SJSA1 (cell line): ENCODE data around the gene C17orf67. TPM values are rescaled to one million over a fixed set of nuclear protein-coding genes. Genes with fewer than 3 reads are reported as not detected.
A peak's percentile ranks its signal among the peaks of the same experiment; 100 is the strongest.
"Not testable (repeated sequence)": the region's sequence is repeated elsewhere in the genome, so short reads cannot be mapped to it uniquely, and the experiment has no call there.

ENCODE experiments used
- DNase-seq, 2 experiments: peaks; one replicate each; pipeline ENCODE4 v3.0.0-alpha.2; 2015 to 2020; ENCODE audit warnings: low spot score in 2 of 2, low read depth in 1 of 2
- H3K27ac ChIP-seq: fragments of 250-450 bp; sonication (Bioruptor Pico); 2 replicates; pipeline ENCODE4 v1.5.1; 2020; ENCODE audit warnings: mild to moderate bottlenecking, moderate library complexity
- H3K27me3 ChIP-seq: fragments of 250-450 bp; sonication (Bioruptor Pico); replicated peaks from 2 replicates; pipeline ENCODE4 v1.5.1; 2020; ENCODE audit warnings: mild to moderate bottlenecking, moderate library complexity
- H3K36me3 ChIP-seq: fragments of 250-450 bp; sonication (Bioruptor Pico); 2 replicates; pipeline ENCODE4 v1.5.1; 2020; ENCODE audit warnings: mild to moderate bottlenecking
- H3K4me1 ChIP-seq: fragments of 250-450 bp; sonication (Bioruptor Pico); replicated peaks from 2 replicates; pipeline ENCODE4 v1.6.1; 2021; ENCODE audit warnings: mild to moderate bottlenecking
- H3K4me3 ChIP-seq: fragments of 250-450 bp; sonication (Bioruptor Pico); 2 replicates; pipeline ENCODE4 v1.5.1; 2020; ENCODE audit warnings: mild to moderate bottlenecking
- H3K9me3 ChIP-seq: fragments of 250-450 bp; sonication (Bioruptor Pico); replicated peaks from 2 replicates; pipeline ENCODE4 v1.5.1; 2020; ENCODE audit warnings: mild to moderate bottlenecking
- total RNA-seq: library from RNA; depleted of rRNA; stranded (reverse); fragments of >200 nt; shearing (Covaris generic); gene quantifications from 2 replicates; pipeline ENCODE4 v1.2.3, GENCODE V29; 2014

Gene C17orf67
- total RNA-seq, 1 experiment from 2014 or later: 1.6 TPM

DNA sequence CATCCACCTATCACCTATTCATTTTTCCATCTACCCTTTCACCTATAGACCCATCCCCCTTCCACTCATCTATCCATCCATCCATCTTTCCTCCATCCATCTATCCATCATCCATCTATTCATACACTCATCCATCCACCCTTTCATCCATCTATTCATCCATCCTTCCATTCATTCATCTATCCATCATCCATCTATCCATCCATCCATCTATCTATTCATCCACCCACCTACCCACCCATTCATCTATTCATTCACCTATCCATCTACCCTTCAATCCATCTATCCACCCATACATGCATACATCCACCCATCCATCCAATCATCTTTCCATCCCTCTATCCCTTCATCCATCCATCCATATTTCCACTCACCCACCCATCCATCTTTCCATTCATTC lies 63.3 kb downstream of the C17orf67 start:
- DNase-seq: no peak
- Histone ChIP-seq H3K4me1 (no peaks in the 10 kb centered on the region), H3K27ac (no peak overlapping the region), H3K27me3 (no peaks in the 10 kb centered on the region), H3K4me3 (no peak overlapping the region), H3K9me3 (no peaks in the 10 kb centered on the region), H3K36me3 (no peaks in the 10 kb centered on the region; the same call in 1 of the 2 replicates)

DNA sequence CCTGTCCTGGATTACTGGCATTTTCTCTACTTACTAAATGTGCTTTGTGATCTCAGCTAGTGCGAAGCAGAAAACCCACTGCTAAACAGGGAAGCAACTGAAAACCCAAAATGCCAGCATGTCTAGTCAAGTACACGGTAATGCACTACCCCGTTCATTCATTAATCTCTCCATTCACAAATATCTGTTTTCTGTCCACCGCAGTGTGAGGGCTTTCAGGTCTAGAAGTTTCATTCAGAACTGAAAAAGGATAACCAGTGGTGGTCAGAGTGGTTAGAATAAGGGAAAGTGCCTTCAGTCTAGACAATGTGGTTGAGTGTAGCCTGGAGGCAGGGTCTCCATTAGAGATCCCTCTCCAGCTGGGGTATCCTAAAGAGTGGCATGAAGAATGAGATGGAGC lies 68.3 kb downstream of the C17orf67 start:
- Histone ChIP-seq H3K9me3 (no peaks in the 10 kb centered on the region), H3K4me3 (no peak overlapping the region), H3K27ac (no peak overlapping the region), H3K4me1 (peaks cover 22% of the 10 kb centered on the region), H3K27me3 (no peaks in the 10 kb centered on the region), H3K36me3 (no peaks in the 10 kb centered on the region; the same call in 1 of the 2 replicates)
- no peak for DNase-seq

DNA sequence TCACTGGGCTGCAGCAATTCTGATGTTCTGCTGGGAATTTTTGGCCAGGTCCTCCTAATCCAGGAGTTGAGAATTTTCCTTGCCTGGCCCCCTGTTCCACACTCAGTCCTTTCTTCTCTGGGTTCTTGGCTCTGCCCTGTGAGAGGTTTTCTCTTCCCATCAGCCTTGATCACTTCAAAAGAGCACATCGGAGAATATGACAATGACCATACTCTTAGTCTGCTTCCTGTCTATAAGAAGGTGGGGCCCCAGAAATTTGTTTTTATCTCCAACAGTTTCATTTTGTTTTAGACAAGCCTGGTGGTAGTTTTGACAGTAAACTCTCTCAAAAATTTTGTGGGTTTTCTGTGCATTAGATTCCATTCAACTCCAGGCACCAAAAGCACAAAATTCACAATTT lies 70.7 kb downstream of the C17orf67 start:
- Histone ChIP-seq H3K36me3 (no peaks in the 10 kb centered on the region), H3K4me1 (peaks cover 22% of the 10 kb centered on the region), H3K27me3 (no peaks in the 10 kb centered on the region), H3K27ac (no peak overlapping the region), H3K9me3 (no peaks in the 10 kb centered on the region), H3K4me3 (no peak overlapping the region)
- DNase-seq: no peak

- no peak overlapping the region for H3K27ac ChIP-seq
- peaks cover 23% of the 10 kb centered on the region for H3K4me1 ChIP-seq
- H3K27me3 ChIP-seq: no peaks in the 10 kb centered on the region
- H3K4me3 ChIP-seq: no peak overlapping the region
- H3K9me3 ChIP-seq: no peaks in the 10 kb centered on the region
- no peaks in the 10 kb centered on the region for H3K36me3 ChIP-seq
- no peak for DNase-seq
These were observed 71.6 kb downstream of the C17orf67 start for GRCh38 chr17:56762144-56762543.

- H3K27ac ChIP-seq: no peak overlapping the region
- no peak for DNase-seq
- no peak overlapping the region for H3K4me3 ChIP-seq
- no peaks in the 10 kb centered on the region for H3K9me3 ChIP-seq
- peaks cover 31% of the 10 kb centered on the region for H3K4me1 ChIP-seq
- no peaks in the 10 kb centered on the region for H3K36me3 ChIP-seq
- no peaks in the 10 kb centered on the region for H3K27me3 ChIP-seq
These were observed 72.3 kb downstream of the C17orf67 start for GRCh38 chr17:56761387-56761786.

DNA sequence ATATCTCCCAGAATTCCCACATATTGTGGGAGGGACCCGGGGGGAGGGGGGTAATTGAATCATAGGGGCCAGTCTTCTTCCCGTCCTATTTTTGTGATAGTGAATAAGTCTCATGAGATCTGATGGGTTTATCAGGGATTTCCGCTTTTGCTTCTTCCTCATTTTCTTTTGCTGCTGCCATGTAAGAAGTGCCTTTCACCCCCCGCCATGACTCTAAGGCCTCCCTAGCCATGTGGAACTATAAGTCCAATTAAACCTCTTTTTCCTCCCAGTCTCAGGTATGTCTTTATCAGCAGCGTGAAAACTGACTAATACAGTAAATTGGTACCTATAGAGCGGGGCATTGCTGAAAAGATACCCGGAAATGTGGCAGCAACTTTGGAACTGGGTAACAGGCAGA lies 76.1 kb downstream of the C17orf67 start:
- H3K4me3 ChIP-seq, H3K9me3 ChIP-seq, H3K27me3 ChIP-seq, DNase-seq, H3K36me3 ChIP-seq: not testable (repeated sequence)
- H3K27ac ChIP-seq: peak overlapping the region; percentile 91
- peaks cover 57% of the 10 kb centered on the region for H3K4me1 ChIP-seq

- peak overlapping the region; percentile 91 for H3K27ac ChIP-seq
- DNase-seq: peak; percentile 86 to 88
- peaks cover 57% of the 10 kb centered on the region for H3K4me1 ChIP-seq
- no peak overlapping the region for H3K4me3 ChIP-seq
- no peaks in the 10 kb centered on the region for H3K36me3 ChIP-seq
- H3K9me3 ChIP-seq: no peaks in the 10 kb centered on the region
- H3K27me3 ChIP-seq: no peaks in the 10 kb centered on the region
These were observed 77.2 kb downstream of the C17orf67 start for GRCh38 chr17:56756536-56756935.

DNA sequence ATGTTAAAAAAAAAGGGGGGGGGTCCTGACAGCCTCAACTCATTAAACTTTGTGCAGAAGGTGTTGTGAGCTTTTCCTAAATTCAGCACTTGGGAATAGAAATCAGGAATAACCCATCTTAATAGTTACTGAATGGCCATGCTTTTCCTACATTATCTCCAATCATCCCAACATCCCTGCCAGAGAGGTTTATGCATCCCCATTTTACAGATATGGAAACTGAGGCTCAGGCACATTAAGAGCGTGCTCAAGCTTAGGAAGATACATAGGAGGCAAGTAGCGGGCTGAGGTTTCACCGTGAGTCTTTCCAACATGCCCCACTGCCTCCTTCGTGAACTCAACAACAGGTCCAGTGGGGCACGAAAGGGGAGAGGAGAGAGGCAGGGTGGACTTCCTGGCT lies 78.4 kb downstream of the C17orf67 start:
- DNase-seq: no peak
- H3K9me3 ChIP-seq: no peaks in the 10 kb centered on the region
- no peaks in the 10 kb centered on the region for H3K27me3 ChIP-seq
- H3K4me3 ChIP-seq: no peak overlapping the region
- H3K27ac ChIP-seq: peak overlapping the region; percentile 91
- no peaks in the 10 kb centered on the region for H3K36me3 ChIP-seq
- H3K4me1 ChIP-seq: peaks cover 62% of the 10 kb centered on the region

GRCh38 chr17:56754523-56755208 lies 79.1 kb downstream of the C17orf67 start:
- no peaks in the 10 kb centered on the region for H3K9me3 ChIP-seq
- no peaks in the 10 kb centered on the region for H3K36me3 ChIP-seq
- H3K27me3 ChIP-seq: no peaks in the 10 kb centered on the region
- peaks cover 68% of the 10 kb centered on the region for H3K4me1 ChIP-seq
- DNase-seq: peak; percentile 90 to 94
- no peak overlapping the region for H3K4me3 ChIP-seq
- peak overlapping the region; percentile 91 for H3K27ac ChIP-seq

DNA sequence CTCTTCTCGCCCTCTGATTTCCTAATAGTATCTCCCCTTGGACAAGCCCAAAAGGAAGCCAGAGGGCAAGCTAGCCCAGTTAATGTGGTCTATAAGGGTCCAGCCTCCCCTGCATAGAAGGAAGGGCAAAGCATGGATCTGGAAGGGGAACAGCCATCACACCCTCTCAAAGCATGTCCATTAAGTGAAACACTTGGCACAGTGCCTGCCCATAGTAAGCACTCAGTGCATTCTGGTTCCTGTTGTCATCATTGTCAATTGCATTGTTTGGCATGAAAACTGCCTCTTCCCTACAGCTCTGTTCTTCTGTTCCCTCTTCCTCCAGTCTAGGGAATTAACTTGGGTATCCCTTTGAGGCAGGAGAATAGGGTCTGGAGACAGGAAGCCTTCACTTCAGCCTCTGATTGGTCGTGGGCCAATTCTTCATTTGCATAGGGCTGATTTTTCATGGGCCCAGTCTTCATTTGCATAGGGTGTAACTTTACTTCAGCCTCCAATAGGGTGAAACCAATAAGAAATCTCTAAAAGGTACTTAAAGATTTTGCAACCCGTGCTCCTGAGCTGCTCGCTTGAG lies 81.4 kb downstream of the C17orf67 start:
- no peak overlapping the region for H3K27ac ChIP-seq
- H3K4me3 ChIP-seq: no peak overlapping the region
- peaks cover 71% of the 10 kb centered on the region for H3K4me1 ChIP-seq
- H3K36me3 ChIP-seq: no peaks in the 10 kb centered on the region
- peak; percentile 22 to 59 for DNase-seq
- H3K27me3 ChIP-seq: no peaks in the 10 kb centered on the region
- H3K9me3 ChIP-seq: no peaks in the 10 kb centered on the region

DNA sequence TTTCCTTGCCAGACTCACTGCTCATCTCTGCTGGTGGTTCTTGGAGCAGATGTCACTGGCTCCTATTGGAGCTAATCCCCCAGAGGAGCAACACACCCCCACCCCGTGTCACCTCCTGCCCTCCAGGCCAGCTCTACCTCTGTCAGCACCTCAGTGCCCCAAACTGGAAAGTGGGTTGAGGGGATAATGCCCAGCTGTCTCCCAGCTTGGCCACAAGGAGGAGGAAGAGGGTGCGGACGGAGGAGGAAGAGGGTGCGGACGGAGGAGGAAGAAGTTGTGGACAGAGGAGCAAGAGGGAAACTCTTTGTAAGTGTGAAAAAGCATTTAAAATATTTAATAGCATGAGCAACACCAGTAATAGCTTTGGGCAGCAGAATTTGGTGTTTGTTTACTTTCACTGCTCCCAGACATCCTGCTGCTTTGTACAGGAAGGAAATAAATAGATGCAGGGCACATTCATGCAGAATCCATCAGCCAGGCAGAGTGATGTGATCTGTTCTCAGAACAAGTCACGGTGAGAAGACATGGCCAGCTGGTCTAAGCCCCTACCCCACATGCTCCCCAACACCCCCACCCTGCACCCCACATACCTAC lies 82.5 kb downstream of the C17orf67 start:
- H3K4me1 ChIP-seq: peaks cover 61% of the 10 kb centered on the region
- peak; percentile 42 to 54 for DNase-seq
- no peak overlapping the region for H3K4me3 ChIP-seq
- H3K27ac ChIP-seq: no peak overlapping the region
- no peaks in the 10 kb centered on the region for H3K27me3 ChIP-seq
- no peaks in the 10 kb centered on the region for H3K9me3 ChIP-seq
- H3K36me3 ChIP-seq: no peaks in the 10 kb centered on the region

GRCh38 chr17:56744721-56745120 lies 89.0 kb downstream of the C17orf67 start:
- Histone ChIP-seq H3K4me3 (no peak overlapping the region), H3K27me3 (no peaks in the 10 kb centered on the region), H3K4me1 (peaks cover 17% of the 10 kb centered on the region), H3K36me3 (no peaks in the 10 kb centered on the region), H3K9me3 (no peaks in the 10 kb centered on the region), H3K27ac (no peak overlapping the region)
- no peak for DNase-seq

GRCh38 chr17:56742601-56743000 lies 91.1 kb downstream of the C17orf67 start:
- Histone ChIP-seq H3K4me1 (peaks cover 29% of the 10 kb centered on the region), H3K27me3 (no peaks in the 10 kb centered on the region), H3K9me3 (no peaks in the 10 kb centered on the region), H3K27ac (no peak overlapping the region), H3K36me3 (no peaks in the 10 kb centered on the region), H3K4me3 (no peak overlapping the region)
- no peak for DNase-seq
